HG03457 (cell line): ENCODE results near the gene CCDC117.

Source experiments
- ATAC-seq: cut with Tn5 transposase; IDR thresholded peaks from one replicate; pipeline ENCODE4 v1.9.1; 2021; ENCODE audit warnings: moderate number of reproducible peaks; ENCODE audit not compliant: unreplicated experiment

The CCDC117 gene

DNA sequence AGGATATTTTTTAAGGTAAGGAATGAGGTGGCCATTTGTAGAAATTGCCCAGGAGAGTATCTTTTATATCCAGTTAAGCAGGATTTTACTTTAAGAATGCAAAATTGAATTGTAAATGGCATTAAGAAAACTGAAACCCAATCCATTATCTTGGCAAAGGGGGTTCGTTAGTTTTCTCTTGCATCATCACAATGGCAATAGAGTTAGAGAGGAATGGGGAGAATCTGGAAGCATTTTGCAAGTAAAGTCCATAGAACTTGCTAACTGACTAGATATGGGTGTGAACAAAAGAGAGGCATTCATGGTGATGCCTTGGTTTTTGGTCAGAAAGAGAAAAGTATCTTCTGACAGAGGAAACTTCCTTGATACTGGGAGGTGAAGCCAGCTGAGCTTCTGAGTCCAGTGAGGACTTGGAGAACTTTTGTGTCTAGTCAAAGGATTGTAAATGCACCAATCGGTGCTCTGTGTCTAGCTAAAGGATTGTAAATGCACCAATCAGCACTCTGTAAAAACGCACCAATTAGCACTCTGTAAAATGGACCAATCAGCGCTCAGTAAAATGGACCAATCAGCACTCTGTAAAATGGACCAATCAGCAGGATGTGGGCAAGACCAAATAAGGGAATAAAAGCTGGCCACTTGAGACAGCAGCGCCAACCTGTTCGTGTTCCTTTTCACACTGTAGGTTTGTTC lies 3.6 kb upstream of the CCDC117 start:
- ATAC-seq = no peak

DNA sequence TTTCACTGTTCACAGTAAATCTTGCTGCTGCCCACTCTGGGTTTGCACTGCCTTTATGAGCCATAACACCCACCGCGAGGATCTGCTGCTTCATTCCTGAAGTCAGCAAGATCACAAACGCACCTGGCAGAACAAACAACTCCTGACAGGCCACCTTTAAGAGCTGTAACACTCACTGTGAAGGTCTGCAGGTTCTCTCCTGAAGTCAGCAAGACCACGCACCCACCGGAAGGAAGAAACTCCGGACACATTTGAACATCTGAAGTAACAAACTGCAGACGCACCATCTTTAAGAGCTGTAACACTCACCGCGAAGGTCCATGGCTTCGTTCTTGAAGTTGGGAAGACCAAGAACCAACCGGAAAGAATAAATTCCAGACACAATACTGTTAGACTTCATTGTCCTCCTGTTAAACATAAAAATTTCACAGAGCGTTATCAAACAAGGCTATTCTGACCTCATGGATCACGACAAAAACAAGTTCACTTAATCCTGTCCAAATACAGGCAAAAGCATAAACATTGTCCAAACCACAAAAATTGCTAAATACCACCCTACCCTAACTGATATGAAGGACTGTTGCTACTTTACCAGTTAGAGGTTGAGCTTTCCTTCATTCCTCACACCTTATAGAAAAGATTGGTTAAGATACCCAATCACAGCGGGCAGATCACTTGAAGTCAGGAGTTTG lies 3.0 kb upstream of the CCDC117 start:
- no peak for ATAC-seq

DNA sequence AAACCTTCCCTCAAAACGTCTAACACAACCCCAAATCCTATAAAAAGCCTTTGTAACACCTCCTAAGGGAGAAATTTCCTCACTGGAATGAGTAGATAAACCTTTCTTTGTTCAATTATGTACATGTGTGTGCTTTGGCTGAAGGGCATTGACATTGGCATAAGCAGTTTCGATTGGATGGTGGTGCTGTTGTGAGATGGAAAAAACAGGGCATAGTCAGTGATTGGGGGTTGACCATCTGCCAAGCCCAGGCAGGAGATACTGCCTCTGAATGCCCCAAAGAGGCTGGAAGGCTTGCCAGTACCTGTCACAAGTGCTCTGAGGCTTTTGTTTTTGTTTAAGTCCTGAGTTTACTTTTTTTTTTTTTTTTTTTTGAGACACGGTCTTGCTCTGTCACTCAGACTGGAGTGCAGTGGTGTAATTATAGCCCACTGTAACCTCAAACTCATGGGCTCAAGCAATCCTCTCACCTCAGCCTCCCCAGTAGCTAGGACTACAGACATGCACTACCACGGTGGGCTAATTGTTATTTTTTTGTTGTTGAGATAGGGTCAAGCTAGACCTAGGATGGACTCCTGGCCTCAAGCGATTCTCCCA lies 1.2 kb upstream of the CCDC117 start:
- ATAC-seq = no peak

DNA sequence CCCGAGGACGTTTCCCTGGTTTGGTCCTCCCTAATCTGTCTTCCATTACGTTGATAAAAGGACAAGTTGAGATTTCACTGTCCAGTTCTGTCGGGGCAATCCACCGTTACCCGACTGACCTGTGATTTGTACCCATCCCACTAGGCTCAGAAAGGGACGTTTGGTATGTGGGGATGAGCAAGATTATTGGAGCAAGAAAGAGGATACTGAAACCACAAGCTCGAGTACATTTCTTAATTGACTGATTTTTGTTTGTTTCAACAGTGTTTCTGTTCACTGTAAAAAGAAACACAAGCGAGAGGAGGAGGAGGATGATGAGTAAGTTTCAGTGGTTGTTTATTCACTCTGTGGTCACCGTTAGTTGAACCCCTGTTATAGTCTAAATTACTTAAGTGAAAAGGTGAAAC lies 969 bp downstream of the CCDC117 start:
- peak; percentile 7 for ATAC-seq

DNA sequence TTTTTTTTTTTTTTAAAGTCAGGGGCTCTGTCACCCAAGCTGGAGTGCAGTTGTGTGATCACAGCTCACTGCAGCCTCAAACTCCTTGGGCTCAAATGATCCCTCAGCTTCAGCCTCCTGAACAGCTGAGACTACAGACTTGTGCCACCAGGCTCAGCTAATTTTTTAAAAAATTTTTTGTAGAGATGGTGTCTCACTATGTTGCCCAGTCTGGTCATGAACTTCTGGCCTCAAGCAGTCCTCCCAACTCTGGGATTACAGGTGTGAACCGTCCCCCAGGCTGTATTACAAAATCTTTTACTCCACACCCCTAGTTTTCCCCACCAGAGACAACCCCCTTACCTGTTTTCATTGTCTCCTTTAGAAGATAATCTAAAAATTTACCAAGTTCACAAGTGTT lies 1.9 kb downstream of the CCDC117 start:
- no peak for ATAC-seq

DNA sequence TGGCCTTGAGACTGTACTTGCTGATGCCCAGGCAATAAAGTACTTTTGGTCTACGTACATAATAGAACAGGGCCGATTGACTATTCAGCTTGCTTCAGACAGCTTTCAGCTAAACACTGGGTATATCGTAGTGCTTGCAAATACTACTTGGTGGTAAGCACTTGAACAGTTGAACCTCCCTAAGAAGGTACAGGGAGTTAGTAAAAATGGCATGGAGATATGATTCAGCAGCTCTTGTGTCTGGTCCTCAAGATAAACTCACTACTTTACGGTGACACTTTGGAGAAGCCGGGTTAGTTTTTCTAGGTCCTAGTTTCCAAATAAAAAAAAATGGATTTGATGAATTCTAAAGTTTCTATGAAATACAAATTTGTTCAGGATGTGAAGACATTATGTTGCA lies 7.3 kb downstream of the CCDC117 start:
- no peak for ATAC-seq

DNA sequence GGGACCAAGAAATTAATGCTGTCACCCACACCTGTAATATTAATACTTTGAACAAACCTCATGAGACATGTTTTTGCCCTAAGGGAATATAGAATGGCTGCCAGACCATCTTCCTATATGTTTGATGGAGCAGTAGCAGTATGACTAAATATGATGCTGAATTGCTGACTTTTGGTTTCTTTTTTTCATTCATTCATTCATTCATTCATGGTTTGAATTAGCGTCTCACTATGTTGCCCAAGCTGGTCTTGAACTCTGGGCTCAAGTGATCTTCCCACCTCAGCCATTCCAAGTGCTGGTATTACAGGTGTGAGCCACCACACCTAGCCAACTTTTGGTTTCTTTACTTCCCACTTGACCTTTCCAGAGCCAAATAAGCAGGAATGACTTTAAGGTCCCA lies 7.8 kb downstream of the CCDC117 start:
- no peak for ATAC-seq

DNA sequence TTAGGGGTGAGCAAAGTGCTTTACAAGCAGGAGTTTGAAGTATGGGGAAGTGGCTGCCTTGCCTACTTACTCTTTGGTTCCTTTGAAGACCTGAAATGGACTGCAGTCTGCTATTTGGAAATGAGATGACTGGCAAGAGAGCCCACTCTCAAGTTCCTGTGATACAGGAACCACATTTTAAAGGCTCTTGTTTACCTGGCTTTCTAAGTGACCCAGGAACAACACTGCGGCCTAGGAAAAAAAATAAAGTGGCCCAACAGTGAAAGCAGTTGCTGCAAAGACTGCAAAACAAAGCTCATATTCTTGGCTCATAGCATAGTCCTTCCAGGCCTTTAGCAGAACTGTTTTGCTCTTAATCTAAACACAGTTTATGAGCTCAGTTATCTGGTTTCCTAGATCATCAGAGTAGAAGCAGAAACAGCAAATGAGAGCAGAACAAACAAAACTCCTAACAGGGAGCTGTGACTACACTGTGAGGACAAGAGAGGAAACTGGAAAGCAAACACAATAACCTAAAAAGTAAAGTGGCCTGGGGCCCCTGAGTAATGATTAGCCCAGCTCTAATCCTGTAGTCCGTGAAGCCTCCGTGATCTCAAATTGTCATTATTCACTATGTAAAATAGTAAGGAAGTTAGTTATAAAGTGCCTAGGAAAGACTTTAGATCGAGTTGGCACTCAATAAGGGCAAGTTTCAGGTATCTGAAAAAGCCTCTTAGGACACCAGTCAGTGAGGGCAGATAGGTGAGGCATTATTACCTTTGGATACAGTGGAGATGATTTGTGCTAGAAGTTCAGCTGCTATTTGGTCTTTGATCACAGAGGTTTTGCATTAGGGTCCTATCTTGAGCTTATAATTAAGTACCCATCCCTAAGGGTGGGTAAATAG lies 11.5 kb downstream of the CCDC117 start:
- no peak for ATAC-seq

DNA sequence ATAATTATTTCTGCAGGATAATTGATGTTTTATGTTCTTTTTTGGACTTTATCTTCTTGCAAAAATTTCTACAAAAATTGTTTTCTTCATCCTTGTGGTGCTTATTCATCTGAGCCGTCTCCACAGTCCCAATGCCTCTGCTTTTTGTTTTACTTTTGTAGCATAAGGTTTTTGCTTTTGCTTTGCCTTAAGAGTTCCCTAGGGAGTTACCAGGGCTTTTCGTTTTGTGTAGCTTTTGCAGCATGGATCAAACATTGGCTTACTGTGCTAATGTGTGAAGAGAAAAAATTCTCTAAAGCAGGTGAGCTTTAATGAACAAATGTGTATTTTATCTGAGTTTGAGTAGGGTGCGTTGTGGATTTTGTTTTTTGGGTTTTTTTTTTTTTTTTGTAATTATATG lies 16.1 kb downstream of the CCDC117 start:
- ATAC-seq = no peak

DNA sequence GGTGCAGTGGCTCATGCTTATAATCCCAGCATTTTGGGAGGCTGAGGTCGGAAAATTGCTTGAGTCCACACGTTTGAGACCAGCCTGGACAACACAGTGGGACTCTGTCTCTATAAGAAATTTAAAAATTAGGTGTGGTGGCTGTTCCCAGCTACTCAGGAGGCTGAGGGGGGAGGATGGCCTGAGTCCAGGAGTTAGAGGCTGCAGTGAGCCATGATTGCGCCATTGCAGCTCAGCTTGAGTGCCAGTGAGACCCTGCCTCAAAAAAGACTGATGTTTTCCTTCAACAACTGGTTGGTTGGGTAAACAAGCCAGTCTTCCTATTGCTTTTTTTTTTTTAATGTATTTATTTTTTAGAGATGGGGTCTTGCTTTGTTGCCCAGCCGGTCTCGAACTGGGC lies 18.6 kb downstream of the CCDC117 start:
- ATAC-seq = no peak

DNA sequence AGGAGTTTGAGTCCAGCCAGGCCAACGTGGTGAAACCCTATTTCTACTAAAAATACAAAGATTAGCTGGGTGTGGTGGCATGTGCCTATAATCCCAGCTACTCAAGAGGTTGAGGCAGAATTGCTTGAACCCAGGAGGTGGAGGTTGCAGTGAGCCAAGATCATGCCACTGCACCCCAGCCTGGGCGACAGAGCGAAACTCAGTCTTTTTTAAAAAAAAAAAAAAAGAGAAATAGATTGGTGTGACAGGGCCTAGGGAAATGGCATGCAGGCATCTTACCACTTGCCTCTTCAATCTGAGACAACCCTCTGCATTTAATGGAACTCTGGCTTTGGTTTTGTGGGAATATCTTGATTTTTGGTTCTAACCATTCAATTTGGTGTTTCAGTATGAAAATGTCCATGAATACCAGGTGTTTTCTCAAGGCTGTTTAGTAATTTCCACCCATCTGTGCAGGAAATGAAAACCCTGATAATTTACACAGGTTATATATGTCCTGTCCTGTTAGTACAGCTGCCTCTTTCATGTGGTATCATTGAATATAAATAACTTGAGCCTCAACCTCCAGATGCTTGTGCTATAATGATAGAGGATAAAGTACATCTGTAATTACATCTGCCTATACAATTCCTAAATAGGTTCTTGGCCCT lies 19.5 kb downstream of the CCDC117 start:
- no peak for ATAC-seq

DNA sequence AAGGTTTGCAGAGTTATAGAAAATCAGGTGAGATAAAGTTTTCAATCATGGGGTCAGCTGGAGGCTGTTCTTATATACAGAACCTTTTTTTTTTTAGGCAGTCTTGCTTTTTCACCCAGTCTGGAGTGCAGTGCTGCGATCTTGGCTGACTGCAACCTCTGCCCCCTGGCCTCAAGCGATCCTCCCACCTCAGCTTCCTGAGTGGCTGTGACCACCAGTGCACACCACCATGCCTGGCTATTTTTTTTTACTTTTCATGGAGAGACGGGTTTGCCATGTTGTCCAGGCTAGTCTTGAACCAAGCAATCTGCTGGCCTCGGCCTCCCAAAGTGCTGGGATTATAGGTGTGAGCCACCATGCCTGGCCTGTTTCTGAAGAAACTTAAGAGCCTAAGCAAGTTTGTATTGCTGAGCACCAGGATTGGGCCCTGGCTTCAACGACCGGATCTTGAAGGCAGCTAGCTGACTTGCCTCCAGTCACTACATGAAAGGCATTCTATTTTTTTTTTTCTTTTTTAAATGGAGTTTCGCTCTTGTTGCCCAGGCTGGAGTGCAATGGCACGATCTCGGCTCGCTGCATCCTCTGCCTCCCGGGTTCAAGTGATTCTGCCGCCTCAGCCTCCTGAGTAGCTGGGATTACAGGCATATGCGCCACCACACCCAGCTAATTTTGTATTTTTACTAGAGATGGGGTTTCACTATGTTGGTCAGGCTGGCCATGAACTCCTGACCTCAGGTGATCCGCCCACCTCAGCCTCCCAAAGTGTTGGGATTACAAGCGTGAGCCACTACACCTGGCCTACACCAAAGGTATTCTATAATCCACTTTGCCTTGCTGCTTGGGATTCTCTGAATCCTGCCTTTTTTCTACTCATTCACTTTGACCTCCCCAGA lies 20.2 kb downstream of the CCDC117 start:
- ATAC-seq = no peak

DNA sequence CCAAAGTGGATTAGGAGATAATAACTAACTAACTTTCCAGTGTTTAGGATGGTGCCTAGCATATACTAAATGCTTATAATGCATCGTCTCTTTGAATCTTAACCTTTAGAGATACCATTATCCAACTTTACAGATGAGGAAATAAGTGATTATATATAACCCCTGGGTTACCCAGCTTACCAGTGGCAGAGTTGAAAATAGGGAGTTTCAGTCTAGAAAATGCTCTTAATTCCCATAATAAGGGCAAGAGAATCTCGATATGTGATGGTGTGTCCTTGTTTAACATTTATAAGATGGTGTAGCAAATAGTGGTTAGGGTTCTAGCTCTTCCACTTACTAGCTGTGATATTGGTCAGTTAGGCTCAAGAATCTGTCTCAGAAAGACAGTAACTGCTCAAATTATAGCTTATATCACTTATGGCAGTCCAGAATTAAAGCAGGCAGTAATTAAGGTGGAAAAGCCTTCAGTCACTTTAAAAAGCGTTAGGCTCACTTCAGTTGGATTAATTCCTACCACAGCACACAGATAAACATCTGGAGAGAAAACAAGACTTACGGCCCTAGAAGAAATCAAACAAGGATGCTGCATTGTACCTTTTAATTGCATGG lies 21.6 kb downstream of the CCDC117 start:
- ATAC-seq = no peak

DNA sequence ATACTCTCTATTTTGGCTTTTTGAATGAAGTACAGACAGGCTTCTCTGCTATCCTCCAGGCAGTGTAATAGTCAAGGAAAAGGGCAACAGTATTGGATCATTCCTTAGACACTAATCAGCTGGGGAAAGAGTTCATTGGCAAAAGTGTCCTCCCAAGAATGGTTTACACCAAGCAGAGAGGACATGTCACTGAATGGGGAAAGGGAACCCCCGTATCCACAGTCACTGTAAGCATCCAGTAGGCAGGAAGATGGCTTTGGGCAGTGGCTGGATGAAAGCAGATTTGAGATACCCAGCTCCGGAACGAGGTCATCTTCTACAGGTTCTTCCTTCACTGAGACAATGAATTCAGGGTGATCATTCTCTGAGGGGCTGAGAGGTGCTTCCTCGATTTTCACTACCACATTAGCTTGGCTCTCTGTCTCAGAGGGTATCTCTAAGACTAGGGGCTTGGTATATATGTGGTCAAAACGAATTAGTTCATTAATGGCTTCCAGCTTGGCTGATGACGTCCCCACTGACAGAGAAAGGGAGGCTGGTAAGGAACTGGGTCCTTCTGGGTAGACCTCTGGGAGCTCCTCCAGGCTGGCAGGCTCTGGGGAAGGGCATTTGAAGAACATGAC lies 22.7 kb downstream of the CCDC117 start:
- no peak for ATAC-seq

DNA sequence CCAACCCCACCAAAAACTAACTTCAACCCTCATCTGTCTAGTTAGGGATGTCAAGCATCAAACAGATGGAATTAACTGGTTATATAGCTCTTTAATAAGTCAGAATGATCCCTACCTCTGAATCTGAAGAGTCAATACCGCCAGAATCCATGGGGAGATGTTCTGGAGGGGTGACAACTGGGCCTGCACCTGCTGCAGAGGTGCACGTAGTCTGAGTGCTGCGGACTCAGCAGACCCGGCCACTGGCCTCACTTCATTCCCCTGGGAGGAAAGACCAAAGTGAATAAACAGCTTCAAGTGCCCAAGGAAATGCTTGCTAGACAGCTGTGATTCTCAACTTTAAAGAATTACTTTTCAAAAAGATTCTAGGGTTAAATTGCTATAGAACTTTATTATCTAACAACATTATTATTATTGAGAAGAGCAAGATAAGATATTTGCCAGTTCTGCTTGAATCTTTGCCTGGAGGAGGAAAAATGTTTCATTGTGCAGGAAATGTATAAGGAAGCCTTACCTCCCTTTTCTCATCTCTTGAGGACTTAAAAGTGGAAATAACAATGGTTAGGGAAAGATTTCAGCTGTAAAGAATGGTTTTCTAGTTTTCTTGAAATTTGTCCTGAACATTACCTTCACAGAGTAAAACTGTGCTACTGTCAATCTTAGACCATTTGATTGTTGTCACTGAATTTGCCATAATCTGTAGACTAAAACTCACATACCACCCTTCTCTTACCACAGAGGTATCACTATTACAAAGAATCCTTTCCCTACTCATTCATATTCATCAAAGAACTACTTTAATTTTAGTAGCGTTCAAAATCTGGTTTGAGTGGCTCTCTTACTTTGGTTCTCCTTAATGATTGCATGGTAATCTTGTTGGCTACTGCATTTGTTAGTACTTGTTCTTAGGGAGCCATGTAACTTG lies 23.7 kb downstream of the CCDC117 start:
- ATAC-seq = no peak

DNA sequence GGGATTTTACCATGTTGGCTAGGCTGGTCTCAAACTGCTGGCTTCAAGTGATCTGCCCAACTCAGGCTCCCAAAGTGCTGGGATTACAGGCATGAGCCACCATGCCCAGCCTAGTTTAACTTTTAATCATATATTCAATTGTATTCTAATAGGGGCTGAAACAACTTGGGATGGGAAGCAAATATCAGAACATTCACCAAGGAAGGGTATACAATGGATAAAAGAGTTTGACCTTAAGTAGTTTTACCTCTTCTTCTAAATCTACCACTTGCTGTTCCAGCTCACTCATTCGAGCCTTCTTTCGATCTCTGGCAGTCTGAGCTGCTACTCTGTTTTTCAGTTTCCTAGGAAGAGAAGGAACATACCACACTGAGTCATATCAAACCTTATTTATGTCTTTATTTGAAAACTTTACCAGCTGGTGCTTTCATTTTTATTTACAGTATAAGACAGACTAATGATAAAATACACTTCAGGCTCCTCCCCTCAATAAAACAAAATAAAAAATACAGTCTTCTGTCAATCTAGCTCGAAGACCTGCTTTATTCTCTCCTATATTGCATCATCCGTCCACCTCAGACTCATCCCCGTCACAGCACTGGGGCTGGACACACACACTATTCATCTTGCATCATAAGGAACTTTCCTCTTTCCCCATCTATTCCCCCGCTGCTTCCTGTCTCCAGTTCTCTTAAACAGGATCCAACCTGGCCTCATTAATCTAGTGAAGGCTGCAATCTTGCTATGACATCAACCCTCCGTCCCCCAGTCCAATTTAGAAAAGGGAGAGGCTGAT lies 26.5 kb downstream of the CCDC117 start:
- no peak for ATAC-seq

DNA sequence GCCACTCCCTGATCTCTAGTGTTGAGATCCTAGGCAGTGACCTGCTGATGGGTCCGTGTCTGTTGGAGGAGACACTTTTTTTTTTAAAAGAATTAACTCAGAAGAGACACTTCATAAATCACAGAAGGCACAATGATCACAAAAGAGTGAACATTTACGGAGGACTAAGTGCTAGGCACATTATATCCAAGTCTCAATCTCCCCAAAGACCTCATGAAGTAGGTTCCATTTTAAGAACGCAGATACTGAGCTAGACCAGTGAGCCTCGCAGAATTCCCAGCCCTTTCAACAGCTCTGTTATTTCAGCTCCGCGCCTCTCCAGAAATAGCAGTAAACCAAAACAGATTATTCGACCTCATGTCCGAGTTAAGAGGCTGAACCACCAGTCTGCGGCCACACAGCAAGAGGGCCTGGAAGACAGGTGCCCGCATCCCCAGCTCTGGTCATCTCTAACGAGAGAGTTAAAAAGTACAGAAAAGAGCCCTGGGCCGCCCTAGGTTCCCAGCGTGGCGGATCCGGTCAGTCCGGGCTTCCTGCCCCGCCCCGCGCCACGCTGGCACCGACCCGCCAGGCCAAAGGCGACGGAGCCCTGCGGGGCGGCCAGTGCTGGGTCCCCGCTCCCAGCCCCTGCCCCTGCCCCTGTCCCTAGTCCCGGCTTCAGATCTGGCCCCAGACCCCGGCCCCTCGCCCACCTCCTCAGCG lies 27.3 kb downstream of the CCDC117 start:
- peak; percentile 27 for ATAC-seq
